Astrocyte of the cerebellum (primary cell): ENCODE data around the gene CNTD1.

Experiments used
- DNase-seq: peaks from one replicate; pipeline ENCODE4 v3.0.0-alpha.2; 2011; ENCODE audit warnings: low read depth
- H3K4me3 ChIP-seq: 2 replicates; pipeline ENCODE4 v1.5.1; 2011; ENCODE audit warnings: mild to moderate bottlenecking, low read depth, low read length, moderate library complexity
- in situ Hi-C: cut with HindIII; loops from 2 replicates; pipeline ENCODE4 v1.10.0; 2017; ENCODE audit warnings: low sequenced_read_pairs
- TF ChIP-seq, protein P1 (sequence below): IDR thresholded peaks from 2 replicates; pipeline ENCODE4 v1.5.1; 2012; ENCODE audit warnings: low read length, low read depth, moderate library complexity, mild to moderate bottlenecking; ENCODE audit errors: missing control alignments

The CNTD1 gene

GRCh38 chr17:42783791-42784138, 14.9 kb upstream of the CNTD1 start:
- in situ Hi-C loops, result no loop called here
- TF ChIP-seq, protein P1, sequence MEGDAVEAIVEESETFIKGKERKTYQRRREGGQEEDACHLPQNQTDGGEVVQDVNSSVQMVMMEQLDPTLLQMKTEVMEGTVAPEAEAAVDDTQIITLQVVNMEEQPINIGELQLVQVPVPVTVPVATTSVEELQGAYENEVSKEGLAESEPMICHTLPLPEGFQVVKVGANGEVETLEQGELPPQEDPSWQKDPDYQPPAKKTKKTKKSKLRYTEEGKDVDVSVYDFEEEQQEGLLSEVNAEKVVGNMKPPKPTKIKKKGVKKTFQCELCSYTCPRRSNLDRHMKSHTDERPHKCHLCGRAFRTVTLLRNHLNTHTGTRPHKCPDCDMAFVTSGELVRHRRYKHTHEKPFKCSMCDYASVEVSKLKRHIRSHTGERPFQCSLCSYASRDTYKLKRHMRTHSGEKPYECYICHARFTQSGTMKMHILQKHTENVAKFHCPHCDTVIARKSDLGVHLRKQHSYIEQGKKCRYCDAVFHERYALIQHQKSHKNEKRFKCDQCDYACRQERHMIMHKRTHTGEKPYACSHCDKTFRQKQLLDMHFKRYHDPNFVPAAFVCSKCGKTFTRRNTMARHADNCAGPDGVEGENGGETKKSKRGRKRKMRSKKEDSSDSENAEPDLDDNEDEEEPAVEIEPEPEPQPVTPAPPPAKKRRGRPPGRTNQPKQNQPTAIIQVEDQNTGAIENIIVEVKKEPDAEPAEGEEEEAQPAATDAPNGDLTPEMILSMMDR, result no peak
- peak overlapping the region; percentile 63 for H3K4me3 ChIP-seq
- DNase-seq, result no peak

GRCh38 chr17:42784409-42784808, 14.3 kb upstream of the CNTD1 start:
- no peak overlapping the region for H3K4me3 ChIP-seq
- TF ChIP-seq, protein P1, result no peak
- in situ Hi-C loops, result no loop called here
- no peak for DNase-seq

GRCh38 chr17:42784811-42785592, 13.7 kb upstream of the CNTD1 start:
- no peak overlapping the region for H3K4me3 ChIP-seq
- in situ Hi-C loops, result no loop called here
- TF ChIP-seq, protein P1, result no peak
- DNase-seq, result no peak

DNA sequence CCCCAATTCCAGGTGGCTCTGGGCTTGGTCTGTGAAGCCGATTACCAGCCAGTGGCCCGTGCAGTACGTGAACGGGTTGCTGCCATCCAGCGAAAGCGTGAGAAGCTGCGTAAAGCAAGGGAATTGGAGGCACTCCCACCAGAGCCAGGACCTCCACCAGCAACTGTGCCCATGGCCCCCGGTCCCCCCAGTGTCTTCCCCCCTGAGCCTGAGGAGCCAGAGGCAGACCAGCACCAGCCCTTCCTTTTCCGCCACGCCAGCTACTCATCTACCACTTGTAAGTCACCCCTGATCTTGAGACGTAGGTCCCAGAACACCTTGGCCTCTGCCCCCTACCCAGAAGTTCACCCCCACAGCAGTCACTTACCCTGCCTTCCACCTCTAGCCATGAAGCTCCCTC, 11.4 kb upstream of the CNTD1 start:
- no peak overlapping the region for H3K4me3 ChIP-seq
- TF ChIP-seq, protein P1, result no peak
- DNase-seq, result no peak
- in situ Hi-C loops, result no loop called here

GRCh38 chr17:42791948-42792347, 6.7 kb upstream of the CNTD1 start:
- TF ChIP-seq, protein P1, result no peak
- no peak overlapping the region for H3K4me3 ChIP-seq
- no peak for DNase-seq
- in situ Hi-C loops, result no loop called here

GRCh38 chr17:42792545-42792944, 6.1 kb upstream of the CNTD1 start:
- DNase-seq, result no peak
- H3K4me3 ChIP-seq, result no peak overlapping the region
- TF ChIP-seq, protein P1, result no peak
- in situ Hi-C loops, result no loop called here
